ENCODE measurements around the gene IRX1. TPM values are rescaled to one million over a fixed set of nuclear protein-coding genes. Genes with fewer than 3 reads are reported as not detected.
A peak's percentile ranks its signal among the peaks of the same experiment; 100 is the strongest.

IRX1 gene
- total and polyA plus RNA-seq, 2 of the 8 experiments (the other 6 are each of a cell fraction or from before 2014, with no cell fraction given), result 2.6 to 3.9 TPM

DNA sequence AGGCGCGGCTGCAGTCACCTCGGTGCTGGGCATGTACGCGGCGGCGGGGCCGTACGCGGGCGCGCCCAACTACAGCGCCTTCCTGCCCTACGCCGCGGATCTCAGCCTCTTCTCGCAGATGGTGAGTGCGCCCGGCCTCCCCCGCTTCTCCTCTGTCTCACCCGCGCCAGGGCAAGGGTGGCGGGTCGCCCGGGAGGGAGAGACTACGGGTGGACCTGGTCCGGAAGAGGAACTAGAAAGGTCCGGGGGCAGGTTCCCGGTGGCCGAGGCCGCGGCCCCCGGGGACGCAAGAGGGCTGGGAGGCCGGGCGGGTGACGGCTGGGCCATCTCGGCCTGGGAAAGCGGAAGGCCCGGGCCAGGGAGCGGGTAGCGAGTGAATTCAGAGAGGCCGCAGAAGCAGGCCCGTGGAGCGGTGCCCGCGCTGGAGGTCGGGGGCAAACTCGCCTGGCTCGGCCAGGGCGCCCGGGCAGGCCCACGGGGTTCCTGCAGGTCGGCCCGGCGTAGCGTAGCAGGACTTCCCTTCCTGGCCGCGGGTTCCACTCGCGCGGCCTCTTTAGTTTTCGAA, 711 bp downstream of the IRX1 start:
- no peak overlapping the region for H3K14ac ChIP-seq (ENCODE audit: insufficient read length)
- peaks cover 24% of the 10 kb centered on the region; the same call in 1 of the 2 replicates for H3K23me2 ChIP-seq (ENCODE audit: low read depth, low read length)
- peak overlapping the region; percentile 57 to 69 (median 65) for H3K4me3 ChIP-seq (ENCODE audit: extremely low read depth in 1 of 4, insufficient read depth in 2 of 4, low read depth in 3 of 4, low read length in 4 of 4)
- no peak overlapping the region for H4K91ac ChIP-seq (replicated peaks; ENCODE audit: insufficient read length, low read length)
- no peak overlapping the region for H4K5ac ChIP-seq (ENCODE audit: insufficient read length, low read depth, low read length)
- no peak overlapping the region for H2BK15ac ChIP-seq (ENCODE audit: low read length)
- DNase-seq (ENCODE audit: low read depth in 1 of 2, low spot score in 2 of 2) (peak in 1 of 2 experiments; percentile 68), FAIRE-seq (no peak)
- H3K27me3 ChIP-seq (replicated peaks in 1 of 4; ENCODE audit: control insufficient read depth in 3 of 4, extremely low read depth in 1 of 4, insufficient read depth in 3 of 4, low read length in 3 of 4), result peaks cover 80 to 94% (median 87%) of the 10 kb centered on the region in 4 experiments
- H3K79me2 ChIP-seq (ENCODE audit: control insufficient read depth in 1 of 2, insufficient read depth in 2 of 2, low read length in 2 of 2), result 0 out of 4 replicates have a peak, but pooled peaks cover 0 to 6% of the 10 kb centered on the region in 2 experiments
- TF ChIP-seq PHF8 (conservative IDR thresholded peaks at IDR 0.05; ENCODE audit: low read depth, low read length), result 0 out of 2 replicates have a peak, but pooled peaks have one; percentile 21
- TF ChIP-seq KDM4A (IDR thresholded peaks at IDR 0.05; ENCODE audit: low read depth, low read length, severe bottlenecking), result peak; percentile 61
- peak; percentile 65; the same call in 1 of the 2 replicates for TF ChIP-seq RBBP5 (IDR thresholded peaks at IDR 0.05; ENCODE audit: borderline replicate concordance, low read depth, low read length)
- TF ChIP-seq RXRA (IDR thresholded peaks at IDR 0.05; ENCODE audit: insufficient read depth, low read depth, low read length), result no peak
- TF ChIP-seq CBX8 (IDR thresholded peaks at IDR 0.05; ENCODE audit: borderline replicate concordance, low read depth, low read length), result 0 out of 2 replicates have a peak, but pooled peaks have one; percentile 72
- TF ChIP-seq, protein P1, sequence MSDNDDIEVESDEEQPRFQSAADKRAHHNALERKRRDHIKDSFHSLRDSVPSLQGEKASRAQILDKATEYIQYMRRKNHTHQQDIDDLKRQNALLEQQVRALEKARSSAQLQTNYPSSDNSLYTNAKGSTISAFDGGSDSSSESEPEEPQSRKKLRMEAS (IDR thresholded peaks at IDR 0.05), result no peak
- no peak for TF ChIP-seq CHD2 (IDR thresholded peaks at IDR 0.05; ENCODE audit: low read length)
- peak overlapping the region; percentile 79 to 81 for H3K4me2 ChIP-seq (ENCODE audit: insufficient read depth in 1 of 2, low read depth in 2 of 2, low read length in 2 of 2)
- no peak overlapping the region for H2BK12ac ChIP-seq (ENCODE audit: low read depth, low read length)
- H3K27ac ChIP-seq (ENCODE audit: low read depth, low read length), result no peak overlapping the region
- no peaks in the 10 kb centered on the region; a peak in 1 of 4 replicates for H3K9me3 ChIP-seq (ENCODE audit: insufficient read depth in 2 of 2, low read depth in 1 of 2, low read length in 1 of 2)
- no peak overlapping the region for H3K4ac ChIP-seq (replicated peaks; ENCODE audit: insufficient read length, low read depth, low read length)
- H2BK5ac ChIP-seq (ENCODE audit: low read depth, low read length), result no peak overlapping the region
- 1% methylated on average over 24 of the region's 63 CpGs; no CpG with 5 or more reads in 1 of the 2 experiments for WGBS, 2 experiments (ENCODE audit: extremely low coverage in 1 of 2, insufficient coverage in 1 of 2, insufficient read length in 1 of 2, insufficient replicate concordance in 2 of 2, low coverage in 1 of 2, low lambda C conversion rate in 2 of 2, missing lambda C conversion rate in 1 of 2)
- POLR2A ChIA-PET (ENCODE audit: partially characterized antibody), result interaction anchor here (1.2 kb wide), 1 partner anchor 844 kb away, joined by 3 read pairs; the partner anchor contains the start of gene IRX2
- H3K4me1 ChIP-seq (replicated peaks in 1 of 4; ENCODE audit: control insufficient read depth in 3 of 4, insufficient read depth in 4 of 4, low read length in 3 of 4), result peaks cover 0 to 48% (median 22%) of the 10 kb centered on the region in 4 experiments; a peak in 6 of 7 replicates
- peaks cover 9 to 13% of the 10 kb centered on the region in 2 experiments for H4K20me1 ChIP-seq (replicated peaks in 1 of 2; ENCODE audit: control insufficient read depth in 1 of 2, insufficient read depth in 2 of 2, low read length in 2 of 2)
- H3K9ac ChIP-seq (replicated peaks in 1 of 4; ENCODE audit: extremely low read depth in 1 of 4, low read depth in 3 of 4, low read length in 3 of 4), result no peak overlapping the region; a peak in 1 of 7 replicates
- CTCF ChIA-PET (ENCODE audit: partially characterized antibody), result no interaction called here
- no peak overlapping the region for H3K23ac ChIP-seq (ENCODE audit: insufficient read length)
- no peaks in the 10 kb centered on the region for H3K79me1 ChIP-seq (ENCODE audit: low read depth, low read length)
- H4K8ac ChIP-seq (ENCODE audit: extremely low read depth, insufficient read depth, low read length), result no peak overlapping the region; the same call in 1 of the 2 replicates
- H3K36me3 ChIP-seq (ENCODE audit: control insufficient read depth in 2 of 4, insufficient read depth in 4 of 4, low read length in 3 of 4), result no peaks in the 10 kb centered on the region; a peak in 1 of 8 replicates
- H3K18ac ChIP-seq (ENCODE audit: extremely low read depth, low read length), result no peak overlapping the region
- H2BK20ac ChIP-seq (ENCODE audit: low read length), result no peak overlapping the region
- H2AFZ ChIP-seq (ENCODE audit: low read length), result no peak overlapping the region
- no peak overlapping the region for H2AK5ac ChIP-seq (ENCODE audit: low read depth, low read length)
- H2BK120ac ChIP-seq (replicated peaks; ENCODE audit: low read depth, low read length), result no peak overlapping the region
- H3K56ac ChIP-seq (replicated peaks; ENCODE audit: insufficient read length, low read depth, low read length), result no peak overlapping the region
